Liver (tissue), 3 donors: ENCODE results near the gene NBAS.

ENCODE experiments used
- CTCF ChIP-seq: fragments of 150-350 bp; IDR thresholded peaks from 2 replicates; pipeline ENCODE4 v1.5.1; 2017; ENCODE audit warnings: improper control_type of control experiment, low read depth, low read length; ENCODE audit not compliant: missing input control
- FOXA1 ChIP-seq: IDR thresholded peaks from 2 replicates; pipeline ENCODE4 v1.6.1; 2016; ENCODE audit warnings: antibody characterized with exemption
- GABPA ChIP-seq, 2 donors: IDR thresholded peaks in 1 of 2; conservative IDR thresholded peaks in 1 of 2; 2 replicates each; pipeline ENCODE4 v1.6.1; 2016; ENCODE audit warnings: antibody characterized with exemption in 2 of 2, mild to moderate bottlenecking in 1 of 2, moderate library complexity in 1 of 2
- HNF4G ChIP-seq: IDR thresholded peaks from 2 replicates; pipeline ENCODE4 v1.6.1; 2016; ENCODE audit warnings: antibody characterized with exemption
- MAX ChIP-seq: IDR thresholded peaks from 2 replicates; pipeline ENCODE4 v1.6.1; 2016; ENCODE audit warnings: antibody characterized with exemption
- RAD21 ChIP-seq, 2 donors: IDR thresholded peaks; 2 replicates each; pipeline ENCODE4 v1.6.1; 2016; ENCODE audit warnings: antibody characterized with exemption in 2 of 2, mild to moderate bottlenecking in 2 of 2
- RXRA ChIP-seq, 2 donors: IDR thresholded peaks; 2 replicates each; pipeline ENCODE4 v1.6.1; 2017 to 2018; ENCODE audit warnings: antibody characterized with exemption in 2 of 2, mild to moderate bottlenecking in 1 of 2
- YY1 ChIP-seq: IDR thresholded peaks from 2 replicates; pipeline ENCODE4 v1.6.1; 2016; ENCODE audit warnings: antibody characterized with exemption, mild to moderate bottlenecking
- donor health status: healthy.
- donor health status: healthy.

GRCh38 chr2:15412309-15412708, 148.8 kb downstream of the NBAS start:
- TF ChIP-seq CTCF: no peak
- TF ChIP-seq RXRA (IDR thresholded peaks at IDR 0.05): no peak
- TF ChIP-seq RAD21 (IDR thresholded peaks at IDR 0.05): no peak
- no peak for TF ChIP-seq HNF4G
- no peak for TF ChIP-seq MAX
- no peak for TF ChIP-seq GABPA (IDR thresholded peaks at IDR 0.05 in 1 of 2, conservative IDR thresholded peaks at IDR 0.05 in 1 of 2)
- TF ChIP-seq FOXA1: no peak
- no peak for TF ChIP-seq YY1
